Caco-2 (cell line): ENCODE data around the gene PIP4K2C. TPM values are rescaled to one million over a fixed set of nuclear protein-coding genes. Genes with fewer than 3 reads are reported as not detected.
A peak's percentile ranks its signal among the peaks of the same experiment; 100 is the strongest.

Experiments used
- BruUV-seq: library from RNA; stranded (reverse); fragments of 400-500 nt; replicated peaks from 2 replicates; lab custom pipeline; 2021; lab: Mats Ljungman, UMichigan
- CTCF ChIA-PET: fragments of 300-600 bp; sonication (Branson Sonifier 250); formaldehyde crosslinking; loops from one replicate; lab custom pipeline; 2022; ENCODE audit warnings: antibody characterized with exemption; lab: Charles Lee
- POLR2A ChIA-PET: fragments of 300-600 bp; sonication (Branson Sonifier 250); formaldehyde crosslinking; loops from one replicate; lab custom pipeline; 2022; ENCODE audit warnings: antibody characterized with exemption; lab: Charles Lee
- DNase-seq, 2 experiments: peaks; one replicate each; pipeline versions ENCODE4 v3.0.0 to v3.0.0-alpha.2; 2020 to 2022
- H3K27me3 ChIP-seq: replicated peaks from 2 replicates; pipeline ENCODE4 v1.6.0; 2011; ENCODE audit warnings: low read length; ENCODE audit not compliant: control insufficient read depth, insufficient read depth
- H3K36me3 ChIP-seq: 2 replicates; pipeline ENCODE4 v1.5.1; 2011; ENCODE audit warnings: low read length; ENCODE audit not compliant: control insufficient read depth, insufficient read depth
- H3K4me1 ChIP-seq: fragments of 250-450 bp; sonication (Bioruptor Pico); 2 replicates; pipeline ENCODE4 v1.5.1; 2020; ENCODE audit warnings: mild to moderate bottlenecking
- H3K4me3 ChIP-seq: 2 replicates; pipeline ENCODE4 v1.5.1; 2011; ENCODE audit warnings: low read depth, mild to moderate bottlenecking, control low read depth, low read length
- H3K9me3 ChIP-seq: fragments of 250-450 bp; sonication (Bioruptor Pico); 2 replicates; pipeline ENCODE4 v1.5.1; 2020; ENCODE audit warnings: mild to moderate bottlenecking, moderate library complexity
- H3K27ac Mint-ChIP-seq: one replicate; pipeline ENCODE4 v1.8.0; 2022; ENCODE audit warnings: mixed read lengths; ENCODE audit not compliant: unreplicated experiment
- H3K27me3 Mint-ChIP-seq: one replicate; pipeline ENCODE4 v1.8.0; 2022; ENCODE audit warnings: mixed read lengths; ENCODE audit not compliant: insufficient read depth, unreplicated experiment
- H3K36me3 Mint-ChIP-seq: one replicate; pipeline ENCODE4 v1.8.0; 2022; ENCODE audit warnings: mild to moderate bottlenecking, mixed read lengths; ENCODE audit not compliant: insufficient read depth, unreplicated experiment
- H3K4me1 Mint-ChIP-seq: one replicate; pipeline ENCODE4 v1.8.0; 2022; ENCODE audit warnings: low read depth, mixed read lengths; ENCODE audit not compliant: unreplicated experiment
- H3K4me3 Mint-ChIP-seq: one replicate; pipeline ENCODE4 v1.8.0; 2022; ENCODE audit warnings: mild to moderate bottlenecking, moderate library complexity, mixed read lengths; ENCODE audit not compliant: unreplicated experiment
- H3K9me3 Mint-ChIP-seq: one replicate; pipeline ENCODE4 v1.8.0; 2022; ENCODE audit warnings: mixed read lengths; ENCODE audit not compliant: unreplicated experiment
- CTCF ChIP-seq, 2 experiments: fragments of 200-600 bp in 1 of 2; IDR thresholded peaks; 1 replicate in 1 of 2; 2 replicates in 1 of 2; pipeline versions ENCODE4 v1.5.1 to v1.8.0; 2011 to 2022; ENCODE audit warnings: antibody characterized with exemption in 1 of 2, control low read depth in 1 of 2, inconsistent platforms in 1 of 2, low read depth in 1 of 2, low read length in 1 of 2, mild to moderate bottlenecking in 1 of 2, moderate library complexity in 1 of 2; ENCODE audit not compliant: insufficient read depth in 1 of 2, severe bottlenecking in 1 of 2, unreplicated experiment in 1 of 2
- intact Hi-C: fragments of 100-400 bp; cut with micrococcal nuclease; formaldehyde crosslinking; loops from one replicate; pipeline ENCODE4 v1.10.0; 2022; ENCODE audit not compliant: unreplicated experiment
- total RNA-seq: library from RNA; stranded (reverse); gene quantifications from 2 replicates; pipeline ENCODE4 v1.2.3, GENCODE V29; 2022

Gene PIP4K2C
- total RNA-seq, 1 experiment from 2014 or later = 48.0 TPM

- H3K36me3 Mint-ChIP-seq = peaks cover 15% of the 10 kb centered on the region
- BruUV-seq = no TSS peak
- Histone ChIP-seq H3K4me1 (peaks cover 9% of the 10 kb centered on the region; the same call in 1 of the 2 replicates), H3K9me3 (no peaks in the 10 kb centered on the region), H3K4me3 (0 out of 2 replicates have a peak overlapping the region, but pooled peaks have one; percentile 14), H3K27me3 (peaks cover 3% of the 10 kb centered on the region), H3K36me3 (0 out of 2 replicates have a peak, but pooled peaks cover 1% of the 10 kb centered on the region)
- H3K4me3 Mint-ChIP-seq = peak overlapping the region; percentile 64
- intact Hi-C loops = no loop called here
- no peak for DNase-seq
- POLR2A ChIA-PET = no interaction called here
- H3K27me3 Mint-ChIP-seq = peaks cover 28% of the 10 kb centered on the region
- H3K27ac Mint-ChIP-seq = no peak overlapping the region
- TF ChIP-seq CTCF (IDR thresholded peaks at IDR 0.05; ENCODE audit: insufficient read depth in 1 of 2, low read depth in 1 of 2, low read length in 1 of 2, severe bottlenecking in 1 of 2, unreplicated experiment in 1 of 2) = no peak
- CTCF ChIA-PET = no interaction called here
- no peaks in the 10 kb centered on the region for H3K9me3 Mint-ChIP-seq
- H3K4me1 Mint-ChIP-seq = peaks cover 10% of the 10 kb centered on the region
These were observed 41.6 kb upstream of the PIP4K2C start for GRCh38 chr12:57549203-57549908.

- Histone ChIP-seq H3K4me3 (0 out of 2 replicates have a peak within 1 kb of the TSS, but pooled peaks have one; percentile 14), H3K27me3 (peaks cover 3% of the 10 kb centered on the region), H3K36me3 (0 out of 2 replicates have a peak, but pooled peaks cover 1% of the 10 kb centered on the region), H3K9me3 (no peaks in the 10 kb centered on the region), H3K4me1 (peaks cover 9% of the 10 kb centered on the region; the same call in 1 of the 2 replicates)
- peaks cover 10% of the 10 kb centered on the region for H3K4me1 Mint-ChIP-seq
- no peak within 1 kb of the TSS for H3K27ac Mint-ChIP-seq
- BruUV-seq = no TSS peak
- H3K9me3 Mint-ChIP-seq = no peaks in the 10 kb centered on the region
- peak in 1 of 2 experiments; percentile 30 for DNase-seq
- POLR2A ChIA-PET = no interaction called here
- CTCF ChIA-PET = no interaction called here
- peak within 1 kb of the TSS; percentile 64 for H3K4me3 Mint-ChIP-seq
- intact Hi-C loops = no loop called here
- TF ChIP-seq CTCF (IDR thresholded peaks at IDR 0.05; ENCODE audit: insufficient read depth in 1 of 2, low read depth in 1 of 2, low read length in 1 of 2, severe bottlenecking in 1 of 2, unreplicated experiment in 1 of 2) = no peak
- peaks cover 15% of the 10 kb centered on the region for H3K36me3 Mint-ChIP-seq
- H3K27me3 Mint-ChIP-seq = peaks cover 31% of the 10 kb centered on the region
These were observed 40.9 kb upstream of the PIP4K2C start, which contains the start of gene KIF5A for GRCh38 chr12:57549909-57550640. KIF5A (plus strand) TSS chr12:57550044; CDS start chr12:57550272, 228 bp downstream.
